T-cell (primary cell): ENCODE measurements around the gene BCR. TPM values are rescaled to one million over a fixed set of nuclear protein-coding genes. Genes with fewer than 3 reads are reported as not detected.
A peak's percentile ranks its signal among the peaks of the same experiment; 100 is the strongest.

Source experiments
- ATAC-seq, 4 experiments: fragments of 200-7000 bp in 3 of 4; fragments of 150-1000 bp in 1 of 4; cut with Tn5 transposase; replicated peaks in 1 of 4; 1 replicate in 3 of 4; 2 replicates in 1 of 4; pipeline ENCODE4 v1.10.0; 2021; ENCODE audit warnings: moderate library complexity in 3 of 4, mild to moderate bottlenecking in 2 of 4, moderate number of reproducible peaks in 1 of 4
- CTCF ChIA-PET, 2 donors: fragments of 300-600 bp; sonication (Branson Sonifier 250); formaldehyde crosslinking; loops; one replicate each; lab custom pipeline; 2022; ENCODE audit warnings: antibody characterized with exemption in 2 of 2; lab: Charles Lee
- POLR2A ChIA-PET, 2 donors: fragments of 300-600 bp; sonication (Branson Sonifier 250); formaldehyde crosslinking; loops; one replicate each; lab custom pipeline; 2022; ENCODE audit warnings: antibody characterized with exemption in 2 of 2; lab: Charles Lee
- DNase-seq, 35 experiments: peaks; one replicate each; pipeline versions ENCODE4 v3.0.0 to v3.0.0-alpha.2; 2013 to 2023
- H3K27ac ChIP-seq: one replicate; pipeline ENCODE4 v1.5.1; 2013; ENCODE audit warnings: low read length
- H3K27me3 ChIP-seq, 2 experiments: replicated peaks in 1 of 2; 1 replicate in 1 of 2; 2 replicates in 1 of 2; pipeline versions ENCODE4 v1.6.1 to v1.7.0; 2013; ENCODE audit warnings: low read length in 1 of 2, mixed read lengths in 1 of 2; ENCODE audit not compliant: control insufficient read depth in 2 of 2, insufficient read depth in 2 of 2; ENCODE audit errors: extremely low read depth in 1 of 2
- H3K36me3 ChIP-seq, 2 donors: 1 replicate in 1 of 2; 2 replicates in 1 of 2; pipeline versions ENCODE4 v1.6.1 to v1.7.0; 2013; ENCODE audit warnings: low read length in 1 of 2; ENCODE audit not compliant: control insufficient read depth in 2 of 2, insufficient read depth in 1 of 2; ENCODE audit errors: extremely low read depth in 1 of 2
- H3K4me1 ChIP-seq, 2 experiments: 1 replicate in 1 of 2; 2 replicates in 1 of 2; pipeline versions ENCODE4 v1.6.1 to v1.7.0; 2013; ENCODE audit warnings: low read length in 2 of 2, mixed read lengths in 1 of 2; ENCODE audit not compliant: insufficient read depth in 2 of 2, control insufficient read depth in 1 of 2; ENCODE audit errors: extremely low read depth in 1 of 2
- H3K4me3 ChIP-seq, 2 donors: 1 replicate in 1 of 2; 2 replicates in 1 of 2; pipeline versions ENCODE4 v1.5.1 to v1.7.0; 2013; ENCODE audit warnings: mild to moderate bottlenecking in 2 of 2, low read length in 1 of 2, moderate library complexity in 1 of 2; ENCODE audit not compliant: control insufficient read depth in 1 of 2; ENCODE audit errors: extremely low read depth in 1 of 2
- H3K9me3 ChIP-seq: 2 replicates; pipeline ENCODE4 v1.7.0; 2013
- H3K27ac Mint-ChIP-seq, 2 donors: one replicate each; pipeline ENCODE4 v1.8.0; 2020 to 2021; ENCODE audit warnings: mild to moderate bottlenecking in 2 of 2, mixed read lengths in 2 of 2
- H3K27me3 Mint-ChIP-seq, 2 donors: one replicate each; pipeline ENCODE4 v1.8.0; 2021 to 2022; ENCODE audit warnings: mixed read lengths in 2 of 2
- H3K36me3 Mint-ChIP-seq: one replicate; pipeline ENCODE4 v1.8.0; 2021; ENCODE audit warnings: mixed read lengths
- H3K4me1 Mint-ChIP-seq, 3 donors: one replicate each; pipeline ENCODE4 v1.8.0; 2020 to 2022; ENCODE audit warnings: mixed read lengths in 3 of 3, mild to moderate bottlenecking in 1 of 3
- H3K4me3 Mint-ChIP-seq, 3 donors: one replicate each; pipeline ENCODE4 v1.8.0; 2020 to 2022; ENCODE audit warnings: mild to moderate bottlenecking in 3 of 3, mixed read lengths in 3 of 3, moderate library complexity in 3 of 3
- H3K9me3 Mint-ChIP-seq, 3 donors: one replicate each; pipeline ENCODE4 v1.8.0; 2020 to 2022; ENCODE audit warnings: mixed read lengths in 3 of 3
- WGBS: methylation state at CpG from one replicate; pipeline ENCODE4 v1.1.5; 2013; ENCODE audit warnings: missing lambda C conversion rate; ENCODE audit not compliant: insufficient coverage; 5-methylcytosine and 5-hydroxymethylcytosine counted together
- total RNA-seq, 35 experiments: library from RNA in 6 of 35; stranded (reverse) in 6 of 35; fragments of 120-200 nt in 1 of 35; gene quantifications; one replicate each; pipeline versions ENCODE4 v1.2.1 to v1.2.4 and lab custom pipeline; 2013 to 2026

BCR gene
- total RNA-seq, 5 donors from 2014 or later (not counting 1 experiment from before 2014, with no cell fraction given): 74.6 to 103 (median 85.5) TPM

- POLR2A ChIA-PET: no interaction called here
Measured at GRCh38 chr22:23241562-23242472, 61.5 kb downstream of the BCR start.

GRCh38 chr22:23242473-23243001 is 62.2 kb downstream of the BCR start:
- CTCF ChIA-PET: interaction anchor here (0.7 to 2.2 kb wide), 6 partner anchors 14 to 105 kb away, joined by 3 to 15 read pairs (median 4); partner anchors contain the start of gene BCR (in 1 of the 2)
- no peaks in the 10 kb centered on the region for H3K36me3 ChIP-seq
- 81% methylated on average over 5 of the region's 10 CpGs for WGBS
- peaks cover 30 to 93% of the 10 kb centered on the region in 2 experiments for H3K4me1 ChIP-seq
- no peaks in the 10 kb centered on the region for H3K9me3 ChIP-seq
- H3K27me3 ChIP-seq: no peaks in the 10 kb centered on the region
- no peaks in the 10 kb centered on the region for H3K9me3 Mint-ChIP-seq
- peak overlapping the region; percentile 88 to 99 for H3K27ac Mint-ChIP-seq
- POLR2A ChIA-PET: no interaction called here
- H3K4me3 Mint-ChIP-seq: peak overlapping the region; percentile 62 to 80 (median 76)
- H3K4me3 ChIP-seq: peak overlapping the region; percentile 3 to 32
- H3K27ac ChIP-seq: peak overlapping the region; percentile 74
- H3K36me3 Mint-ChIP-seq: peaks cover 6% of the 10 kb centered on the region
- ATAC-seq: peak in 2 of 4 experiments; percentile 3 to 26
- H3K4me1 Mint-ChIP-seq: peaks cover 83 to 94% (median 89%) of the 10 kb centered on the region in 3 donors
- H3K27me3 Mint-ChIP-seq: no peaks in the 10 kb centered on the region
- DNase-seq: peak in 1 of 35 experiments; percentile 22

More at GRCh38 chr22:23241562-23242472, 61.5 kb downstream of the BCR start:
- DNase-seq (no peak), ATAC-seq (no peak)
- 86% methylated on average over 8 of the region's 8 CpGs for WGBS
- Mint-ChIP-seq H3K36me3 (peaks cover 3% of the 10 kb centered on the region), H3K9me3 (no peaks in the 10 kb centered on the region), H3K4me1 (peaks cover 81 to 94% (median 89%) of the 10 kb centered on the region in 3 donors), H3K27ac (peak overlapping the region; percentile 88 to 99), H3K27me3 (no peaks in the 10 kb centered on the region), H3K4me3 (peak overlapping the region in 1 of 3 donors; percentile 80)
- H3K36me3 ChIP-seq: peaks cover 0 to 3% of the 10 kb centered on the region in 2 donors
- CTCF ChIA-PET: interaction anchor here in 1 of 2 donors (0.6 to 2.2 kb wide), 3 partner anchors 15 to 72 kb away, joined by 4 to 15 read pairs (median 7); no protein-coding TSS in a partner anchor
- peak overlapping the region; percentile 74 for H3K27ac ChIP-seq
- H3K4me3 ChIP-seq: peak overlapping the region in 1 of 2 donors; percentile 32
- no peaks in the 10 kb centered on the region for H3K27me3 ChIP-seq
- no peaks in the 10 kb centered on the region for H3K9me3 ChIP-seq
- peaks cover 30 to 93% of the 10 kb centered on the region in 2 experiments for H3K4me1 ChIP-seq

GRCh38 chr22:23243006-23243573 is 62.8 kb downstream of the BCR start:
- no peaks in the 10 kb centered on the region for H3K27me3 Mint-ChIP-seq
- H3K4me1 Mint-ChIP-seq: peaks cover 83 to 94% (median 89%) of the 10 kb centered on the region in 3 donors
- DNase-seq: peak; percentile 28 to 85 (median 66)
- Histone ChIP-seq H3K4me1 (peaks cover 33 to 93% of the 10 kb centered on the region in 2 experiments), H3K36me3 (no peaks in the 10 kb centered on the region), H3K9me3 (no peaks in the 10 kb centered on the region), H3K4me3 (peak overlapping the region; percentile 11 to 32), H3K27ac (peak overlapping the region; percentile 74), H3K27me3 (no peaks in the 10 kb centered on the region)
- H3K4me3 Mint-ChIP-seq: peak overlapping the region; percentile 62 to 80 (median 76)
- ChIA-PET CTCF (interaction anchor here (0.7 to 2.2 kb wide), 8 partner anchors 11 to 106 kb away, joined by 3 to 15 read pairs (median 3); partner anchors contain the start of gene BCR (in 1 of the 2)), POLR2A (interaction anchor here in 1 of 2 donors (0.9 kb wide), 1 partner anchor 62 kb away, joined by 3 read pairs; the partner anchor contains the start of gene BCR)
- peaks cover 10% of the 10 kb centered on the region for H3K36me3 Mint-ChIP-seq
- peak; percentile 91 to 96 (median 93) for ATAC-seq
- peak overlapping the region; percentile 88 to 99 for H3K27ac Mint-ChIP-seq
- no peaks in the 10 kb centered on the region for H3K9me3 Mint-ChIP-seq
- 0% methylated on average over 2 of the region's 8 CpGs for WGBS

- no peaks in the 10 kb centered on the region for H3K27me3 Mint-ChIP-seq
- ChIA-PET POLR2A (interaction anchor here (0.6 to 0.9 kb wide), 2 partner anchors 61 to 63 kb away, joined by 3 read pairs; partner anchors contain the start of gene BCR (in 1 of the 2)), CTCF (interaction anchor here (0.5 to 2.2 kb wide), 7 partner anchors 15 to 107 kb away, joined by 3 to 15 read pairs (median 4); partner anchors contain the start of gene BCR (in 1 of the 2))
- H3K27ac Mint-ChIP-seq: peak overlapping the region; percentile 88 to 99
- Histone ChIP-seq H3K4me3 (no peak overlapping the region), H3K9me3 (no peaks in the 10 kb centered on the region), H3K27me3 (no peaks in the 10 kb centered on the region), H3K27ac (peak overlapping the region; percentile 74), H3K36me3 (no peaks in the 10 kb centered on the region), H3K4me1 (peaks cover 35 to 92% of the 10 kb centered on the region in 2 experiments)
- no peak for DNase-seq
- ATAC-seq: no peak
- H3K4me3 Mint-ChIP-seq: peak overlapping the region; percentile 62 to 80 (median 76)
- H3K4me1 Mint-ChIP-seq: peaks cover 88 to 94% (median 88%) of the 10 kb centered on the region in 3 donors
- peaks cover 10% of the 10 kb centered on the region for H3K36me3 Mint-ChIP-seq
- H3K9me3 Mint-ChIP-seq: no peaks in the 10 kb centered on the region
- 99% methylated on average over 12 of the region's 17 CpGs for WGBS
Measured at GRCh38 chr22:23243859-23244689, 63.8 kb downstream of the BCR start.

GRCh38 chr22:23244690-23245044 is 64.4 kb downstream of the BCR start:
- 88% methylated on average over 1 of the region's 5 CpGs for WGBS
- peaks cover 87 to 93% (median 93%) of the 10 kb centered on the region in 3 donors for H3K4me1 Mint-ChIP-seq
- H3K36me3 ChIP-seq: no peaks in the 10 kb centered on the region
- H3K4me3 Mint-ChIP-seq: peak overlapping the region in 1 of 3 donors; percentile 80
- DNase-seq (no peak), ATAC-seq (no peak)
- H3K27ac Mint-ChIP-seq: peak overlapping the region; percentile 59 to 99
- H3K27me3 Mint-ChIP-seq: no peaks in the 10 kb centered on the region
- ChIA-PET CTCF (interaction anchor here in 1 of 2 donors (0.5 kb wide), 1 partner anchor 16 kb away, joined by 3 read pairs; no protein-coding TSS in a partner anchor), POLR2A (interaction anchor here in 1 of 2 donors (0.6 kb wide), 1 partner anchor 61 kb away, joined by 3 read pairs; no protein-coding TSS in a partner anchor)
- H3K4me1 ChIP-seq: peaks cover 35 to 94% of the 10 kb centered on the region in 2 experiments
- no peaks in the 10 kb centered on the region for H3K27me3 ChIP-seq
- peaks cover 7% of the 10 kb centered on the region for H3K36me3 Mint-ChIP-seq
- H3K4me3 ChIP-seq: no peak overlapping the region
- H3K9me3 Mint-ChIP-seq: no peaks in the 10 kb centered on the region
- H3K9me3 ChIP-seq: no peaks in the 10 kb centered on the region
- H3K27ac ChIP-seq: peak overlapping the region; percentile 74
